Renal cortex interstitium (tissue), 11 donors: ENCODE results near the gene DOK7. TPM values are rescaled to one million over a fixed set of nuclear protein-coding genes. Genes with fewer than 3 reads are reported as not detected.
"Not testable (repeated sequence)": the region's sequence is repeated elsewhere in the genome, so short reads cannot be mapped to it uniquely, and the experiment has no call there.

Experiments
- DNase-seq, 11 donors: peaks; one replicate each; pipeline ENCODE4 v3.0.0-alpha.2; 2013; ENCODE audit warnings: low read depth in 9 of 11, low spot score in 4 of 11; ENCODE audit errors: extremely low read depth in 1 of 11
- polyA plus RNA-seq, 3 donors: library from polyadenylated mRNA; unstranded; fragments of 120-200 nt; gene quantifications; one replicate each; pipeline ENCODE4 v1.2.1, GENCODE V29; 2013; ENCODE audit not compliant: insufficient read length in 3 of 3

The DOK7 gene
- polyA plus RNA-seq, 3 donors: 2.2 to 3.7 (median 3.1) TPM

DNA sequence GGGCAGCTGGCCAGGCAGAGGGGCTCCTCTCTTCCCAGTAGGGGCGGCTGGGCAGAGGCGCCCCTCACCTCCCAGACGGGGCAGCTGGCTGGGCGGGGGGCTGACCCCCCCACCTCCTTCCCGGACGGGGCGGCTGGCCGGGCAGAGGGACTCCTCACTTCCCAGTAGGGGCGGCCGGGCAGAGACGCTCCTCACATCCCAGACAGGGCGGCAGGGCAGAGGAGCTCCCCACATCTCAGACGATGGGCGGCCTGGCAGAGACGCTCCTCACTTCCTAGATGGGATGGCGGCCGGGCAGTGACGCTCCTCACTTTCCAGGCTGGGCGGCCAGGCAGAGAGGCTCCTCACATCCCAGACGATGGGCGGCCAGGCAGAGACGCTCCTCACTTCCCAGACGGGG lies 75.8 kb downstream of the DOK7 start:
- not testable (repeated sequence) for DNase-seq

DNA sequence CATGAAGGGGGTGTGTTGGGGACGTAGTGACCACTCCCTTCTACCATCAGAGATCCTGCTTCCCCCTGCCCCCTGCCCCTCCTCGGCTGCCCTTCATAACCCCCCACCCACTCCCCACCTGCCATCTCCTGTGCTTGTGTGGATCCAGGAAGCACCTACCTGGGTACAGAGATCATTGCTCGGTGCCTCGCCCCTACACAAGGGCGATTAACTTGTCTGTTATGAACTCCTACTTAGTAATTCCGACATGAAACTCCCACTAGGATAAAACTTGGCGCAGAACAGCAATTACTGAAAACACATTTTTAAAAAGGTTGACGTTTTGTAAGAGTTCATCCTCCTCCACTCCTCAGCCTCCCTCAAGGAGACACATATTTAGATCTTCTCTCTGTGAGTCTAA lies 80.3 kb downstream of the DOK7 start:
- not testable (repeated sequence) for DNase-seq

Other genes with a start within 250 kb of the DOK7 start
- 1 to 10 TPM in 1 of 3 donors, under 1 TPM in 2; 0.55 to 1.1 (median 0.64) TPM for gene MSANTD1, start 214.1 kb upstream of the DOK7 start, polyA plus RNA-seq
- gene RGS12, start 170.3 kb upstream of the DOK7 start, polyA plus RNA-seq: 10 to 100 TPM; 44.9 to 60.4 (median 48.8) TPM
- gene HGFAC, start 21.3 kb upstream of the DOK7 start, polyA plus RNA-seq: 1 to 10 TPM in 2 of 3 donors, under 1 TPM in 1; 0.78 to 2.7 (median 2.6) TPM
- gene LRPAP1, start 69.1 kb downstream of the DOK7 start, polyA plus RNA-seq: 100 to 1,000 TPM; 164 to 210 (median 176) TPM